SK-N-MC (cell line): ENCODE results near the gene TMEM117.

ENCODE experiments used
- EZH2 ChIP-seq: fragments of 200-600 bp; sonication (generic); IDR thresholded peaks from one replicate; pipeline ENCODE4 v1.6.1; 2017; ENCODE audit warnings: antibody characterized with exemption
- FOXP2 ChIP-seq: optimal IDR thresholded peaks from 2 replicates; pipeline ENCODE3; 2011; ENCODE audit warnings: mild to moderate bottlenecking, moderate library complexity; ENCODE audit not compliant: insufficient read depth; ENCODE audit errors: extremely low read length, control extremely low read depth
- POLR2AphosphoS5 ChIP-seq: IDR thresholded peaks from 2 replicates; pipeline ENCODE4 v1.6.1; 2012; ENCODE audit warnings: mild to moderate bottlenecking, low read depth, low read length, borderline replicate concordance

DNA sequence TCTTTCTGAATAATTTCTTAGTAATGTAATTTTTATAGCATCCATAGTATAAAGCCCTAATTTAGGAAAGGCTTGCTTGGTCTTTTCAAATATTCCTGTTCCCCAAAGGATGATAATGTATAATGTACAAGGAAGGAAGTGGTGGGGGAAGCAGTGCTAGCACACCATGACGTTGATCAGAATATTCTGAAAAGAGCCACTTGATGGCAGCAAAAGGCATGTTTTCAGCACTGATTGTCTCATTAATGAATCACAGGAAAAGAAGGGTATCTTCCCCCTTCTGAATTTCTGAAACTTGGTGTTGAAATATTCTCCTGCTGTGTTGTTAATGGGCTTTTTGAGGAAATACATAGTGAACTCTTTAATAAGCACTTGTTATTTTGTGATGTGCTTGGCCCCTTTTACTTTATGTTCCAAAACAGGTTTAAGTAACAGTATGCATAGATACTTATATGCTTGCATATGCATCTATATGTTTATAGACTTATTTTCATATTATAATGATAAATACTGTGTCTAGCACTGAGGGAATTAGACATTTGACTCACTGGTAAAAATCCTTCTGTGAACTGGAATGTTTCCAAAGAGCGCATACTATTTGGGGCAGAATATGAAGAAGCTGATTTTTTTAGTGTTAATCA is 122.0 kb downstream of the TMEM117 start:
- TF ChIP-seq POLR2AphosphoS5: no peak; the same call in 1 of the 2 replicates
- no peak for TF ChIP-seq EZH2
- no peak for TF ChIP-seq FOXP2
